ENCODE results near the gene TSHZ1. TPM values are rescaled to one million over a fixed set of nuclear protein-coding genes. Genes with fewer than 3 reads are reported as not detected.

Gene TSHZ1
- total RNA-seq, 2 donors from 2014 or later, result 8.3 to 11.2 TPM

DNA sequence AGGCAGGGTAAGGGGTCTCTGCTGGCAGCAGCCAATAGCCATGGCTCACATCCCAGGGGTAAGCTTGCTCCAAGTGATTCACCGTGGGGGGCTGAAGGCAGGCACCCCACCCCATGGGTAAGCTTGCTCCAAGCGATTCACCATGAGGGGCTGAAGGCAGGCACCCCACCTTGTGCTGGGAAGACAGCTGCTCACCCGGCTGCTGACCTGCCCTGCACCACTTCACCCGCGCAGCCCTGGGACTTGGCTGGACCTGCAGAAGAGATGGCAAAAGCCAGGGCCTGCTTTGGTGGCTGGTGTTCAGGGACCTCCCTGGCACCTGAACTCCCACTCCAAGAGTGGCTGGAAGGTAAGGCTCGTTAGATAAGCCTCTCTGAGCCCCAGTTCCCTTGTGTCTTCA is 20.9 kb upstream of the TSHZ1 start:
- Histone ChIP-seq H3K27me3 (no peaks in the 10 kb centered on the region), H3K9me3 (no peaks in the 10 kb centered on the region), H3K4me3 (no peak overlapping the region), H3K27ac (no peak overlapping the region), H3K4me1 (no peaks in the 10 kb centered on the region), H3K36me3 (replicated peaks in 1 of 2; ENCODE audit: insufficient read depth in 1 of 2, low read depth in 2 of 2) (no peaks in the 10 kb centered on the region)
- DNase-seq (no peak), ATAC-seq (no peak)
- 94 to 95% methylated on average over 4 to 6 of the region's 6 CpGs for WGBS, 2 donors
- intact Hi-C loops (cut with DNase I), result no loop called here
- TF ChIP-seq, protein P1, sequence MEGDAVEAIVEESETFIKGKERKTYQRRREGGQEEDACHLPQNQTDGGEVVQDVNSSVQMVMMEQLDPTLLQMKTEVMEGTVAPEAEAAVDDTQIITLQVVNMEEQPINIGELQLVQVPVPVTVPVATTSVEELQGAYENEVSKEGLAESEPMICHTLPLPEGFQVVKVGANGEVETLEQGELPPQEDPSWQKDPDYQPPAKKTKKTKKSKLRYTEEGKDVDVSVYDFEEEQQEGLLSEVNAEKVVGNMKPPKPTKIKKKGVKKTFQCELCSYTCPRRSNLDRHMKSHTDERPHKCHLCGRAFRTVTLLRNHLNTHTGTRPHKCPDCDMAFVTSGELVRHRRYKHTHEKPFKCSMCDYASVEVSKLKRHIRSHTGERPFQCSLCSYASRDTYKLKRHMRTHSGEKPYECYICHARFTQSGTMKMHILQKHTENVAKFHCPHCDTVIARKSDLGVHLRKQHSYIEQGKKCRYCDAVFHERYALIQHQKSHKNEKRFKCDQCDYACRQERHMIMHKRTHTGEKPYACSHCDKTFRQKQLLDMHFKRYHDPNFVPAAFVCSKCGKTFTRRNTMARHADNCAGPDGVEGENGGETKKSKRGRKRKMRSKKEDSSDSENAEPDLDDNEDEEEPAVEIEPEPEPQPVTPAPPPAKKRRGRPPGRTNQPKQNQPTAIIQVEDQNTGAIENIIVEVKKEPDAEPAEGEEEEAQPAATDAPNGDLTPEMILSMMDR (IDR thresholded peaks at IDR 0.05), result no peak
- no peak for TF ChIP-seq POLR2A (IDR thresholded peaks at IDR 0.05)

DNA sequence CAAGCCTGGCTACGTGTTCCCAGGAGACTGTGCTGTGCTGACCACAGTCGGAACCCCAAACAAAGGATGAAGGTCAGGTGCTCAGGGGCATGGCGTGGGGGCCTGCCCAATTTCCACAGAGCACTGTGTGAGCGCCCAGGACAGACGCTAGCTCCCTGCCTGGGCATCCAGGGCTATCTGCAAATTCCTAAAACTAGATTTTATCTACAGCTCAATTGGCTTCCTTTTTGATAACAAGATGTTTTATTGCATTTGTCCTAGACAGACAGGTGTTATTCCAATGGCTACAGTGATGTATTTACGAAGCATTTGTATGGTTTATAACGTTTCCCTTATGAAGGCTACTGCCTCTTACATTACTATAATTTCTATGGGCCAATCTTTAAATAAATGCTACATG is 17.7 kb upstream of the TSHZ1 start:
- 61 to 78% methylated on average over 6 to 7 of the region's 7 CpGs for WGBS, 2 donors
- no peaks in the 10 kb centered on the region for H3K9me3 ChIP-seq
- no peaks in the 10 kb centered on the region for H3K36me3 ChIP-seq (replicated peaks in 1 of 2; ENCODE audit: insufficient read depth in 1 of 2, low read depth in 2 of 2)
- no peak overlapping the region for H3K27ac ChIP-seq
- no peak for ATAC-seq
- H3K4me1 ChIP-seq, result no peaks in the 10 kb centered on the region
- no peak overlapping the region for H3K4me3 ChIP-seq
- intact Hi-C loops (cut with DNase I), result no loop called here
- DNase-seq, result no peak
- no peaks in the 10 kb centered on the region for H3K27me3 ChIP-seq
- TF ChIP-seq, protein P1 (IDR thresholded peaks at IDR 0.05), result no peak
- TF ChIP-seq POLR2A (IDR thresholded peaks at IDR 0.05), result no peak

DNA sequence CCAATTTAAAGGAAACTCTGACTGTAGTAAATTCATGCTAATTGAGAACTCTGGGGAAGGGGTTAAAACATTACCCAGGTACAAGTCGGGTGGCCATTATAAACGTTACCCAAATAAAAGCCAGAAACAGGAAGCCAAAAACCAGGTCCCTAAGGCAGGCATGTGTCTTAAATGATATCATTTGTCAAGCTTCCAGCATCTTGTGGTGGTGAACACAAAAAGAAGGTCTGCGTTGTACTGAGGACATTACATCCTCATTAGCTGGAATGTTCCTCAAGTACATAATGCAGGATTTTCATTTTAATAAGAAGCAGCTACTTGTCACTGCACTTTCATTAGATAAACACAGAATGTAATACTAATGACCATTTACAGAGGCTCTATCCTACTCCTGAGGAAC is 12.6 kb upstream of the TSHZ1 start:
- Histone ChIP-seq H3K4me1 (peaks cover 29% of the 10 kb centered on the region), H3K27me3 (no peaks in the 10 kb centered on the region), H3K36me3 (replicated peaks in 1 of 2; ENCODE audit: insufficient read depth in 1 of 2, low read depth in 2 of 2) (no peaks in the 10 kb centered on the region), H3K27ac (no peak overlapping the region), H3K9me3 (no peaks in the 10 kb centered on the region), H3K4me3 (no peak overlapping the region)
- TF ChIP-seq POLR2A (IDR thresholded peaks at IDR 0.05), result no peak
- TF ChIP-seq, protein P1 (IDR thresholded peaks at IDR 0.05), result no peak
- no peak for DNase-seq
- intact Hi-C loops (cut with DNase I), result no loop called here
- ATAC-seq, result no peak
- 31 to 45% methylated on average over 3 of the region's 3 CpGs for WGBS, 2 donors

DNA sequence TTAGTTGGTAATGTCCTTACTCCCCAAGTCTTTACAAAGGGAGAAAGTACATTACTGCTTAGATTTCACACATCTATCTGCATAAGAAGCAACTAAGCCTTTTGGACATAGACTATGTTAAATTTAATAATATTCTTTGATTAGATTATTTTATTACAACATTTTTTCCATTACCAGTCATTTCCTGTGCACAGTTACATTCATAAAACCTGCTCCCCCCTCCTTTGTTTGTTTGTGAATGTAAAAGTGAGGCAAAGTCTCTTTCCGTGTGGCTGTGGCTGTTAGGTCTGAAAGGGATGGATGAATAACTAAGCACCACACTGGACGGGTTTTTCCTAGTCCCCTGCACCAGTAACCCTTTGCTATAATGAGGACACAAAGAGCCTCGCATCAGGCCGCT is 11.3 kb upstream of the TSHZ1 start:
- Histone ChIP-seq H3K36me3 (replicated peaks in 1 of 2; ENCODE audit: insufficient read depth in 1 of 2, low read depth in 2 of 2) (no peaks in the 10 kb centered on the region), H3K4me1 (peaks cover 42% of the 10 kb centered on the region), H3K9me3 (no peaks in the 10 kb centered on the region), H3K27me3 (no peaks in the 10 kb centered on the region), H3K27ac (no peak overlapping the region), H3K4me3 (no peak overlapping the region)
- WGBS, 2 donors, result 84 to 90% methylated on average over 4 of the region's 4 CpGs
- intact Hi-C loops (cut with DNase I), result no loop called here
- TF ChIP-seq POLR2A (IDR thresholded peaks at IDR 0.05), result no peak
- DNase-seq, result no peak
- no peak for ATAC-seq

DNA sequence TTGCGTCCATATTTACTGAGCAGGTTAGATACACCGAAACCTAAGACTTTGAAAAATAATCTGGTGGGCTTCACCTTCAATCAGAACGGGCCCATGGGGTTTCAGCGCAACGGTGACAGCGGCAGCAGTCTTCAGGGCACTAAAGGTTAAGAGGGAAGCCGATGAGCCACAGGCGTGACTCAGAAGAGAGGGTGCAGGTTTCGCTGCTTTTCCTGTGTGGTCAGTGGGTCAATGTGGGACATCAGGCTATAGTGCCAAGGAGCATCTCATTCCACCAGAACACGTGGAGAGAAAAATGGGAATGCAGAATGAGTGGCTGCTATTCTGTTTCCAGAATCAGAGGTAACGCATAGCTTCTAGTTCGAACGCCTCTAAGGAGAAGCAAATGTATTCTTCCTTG is 10.5 kb upstream of the TSHZ1 start:
- no peaks in the 10 kb centered on the region for H3K27me3 ChIP-seq
- H3K36me3 ChIP-seq (replicated peaks in 1 of 2; ENCODE audit: insufficient read depth in 1 of 2, low read depth in 2 of 2), result no peaks in the 10 kb centered on the region
- intact Hi-C loops (cut with DNase I), result no loop called here
- peaks cover 50% of the 10 kb centered on the region for H3K4me1 ChIP-seq
- no peak for ATAC-seq
- H3K4me3 ChIP-seq, result no peak overlapping the region
- H3K27ac ChIP-seq, result no peak overlapping the region
- TF ChIP-seq, protein P1 (IDR thresholded peaks at IDR 0.05), result no peak
- no peaks in the 10 kb centered on the region for H3K9me3 ChIP-seq
- DNase-seq, result no peak
- 95 to 97% methylated on average over 13 of the region's 13 CpGs for WGBS, 2 donors

Data from body of pancreas (tissue), 4 donors.